Activated CD8-positive, alpha-beta T cell treated with anti-CD3 and anti-CD28 coated beads, Interleukin-2, amount 10 ng/mL, durations not matched to agents 7 days and 5 days (primary cell): ENCODE measurements around the gene NKAP. TPM values are rescaled to one million over a fixed set of nuclear protein-coding genes. Genes with fewer than 3 reads are reported as not detected.

Experiments used
- ATAC-seq: fragments of 150-1000 bp; cut with Tn5 transposase; one replicate; pipeline ENCODE4 v1.10.0; 2021; ENCODE audit warnings: moderate library complexity
- CTCF ChIA-PET: fragments of 350-600 bp; sonication (Branson Sonifier 250); formaldehyde crosslinking; loops from one replicate; lab custom pipeline; 2021; ENCODE audit warnings: antibody characterized with exemption; lab: Charles Lee
- POLR2A ChIA-PET: fragments of 350-600 bp; sonication (Branson Sonifier 250); formaldehyde crosslinking; loops from one replicate; lab custom pipeline; 2021; ENCODE audit warnings: antibody characterized with exemption; lab: Charles Lee
- DNase-seq: peaks from one replicate; pipeline ENCODE4 v3.0.0-alpha.2; 2020
- H3K27ac Mint-ChIP-seq: one replicate; pipeline ENCODE4 v1.8.0; 2021; ENCODE audit warnings: mild to moderate bottlenecking, mixed read lengths
- H3K27me3 Mint-ChIP-seq: one replicate; pipeline ENCODE4 v1.8.0; 2021; ENCODE audit warnings: low read depth, mixed read lengths
- H3K36me3 Mint-ChIP-seq: one replicate; pipeline ENCODE4 v1.8.0; 2021; ENCODE audit warnings: low read depth, mixed read lengths
- H3K4me1 Mint-ChIP-seq: one replicate; pipeline ENCODE4 v1.8.0; 2021; ENCODE audit warnings: low read depth, mixed read lengths
- H3K4me3 Mint-ChIP-seq: one replicate; pipeline ENCODE4 v1.8.0; 2021; ENCODE audit warnings: mild to moderate bottlenecking, mixed read lengths
- H3K9me3 Mint-ChIP-seq: one replicate; pipeline ENCODE4 v1.8.0; 2022; ENCODE audit warnings: mixed read lengths; ENCODE audit not compliant: insufficient read depth
- total RNA-seq, 2 experiments: library from RNA; stranded (reverse); gene quantifications; one replicate each; pipeline ENCODE4 v1.2.3, GENCODE V29; 2021

The NKAP gene
- total RNA-seq, 2 experiments from 2014 or later: 6.5 to 7.6 TPM

DNA sequence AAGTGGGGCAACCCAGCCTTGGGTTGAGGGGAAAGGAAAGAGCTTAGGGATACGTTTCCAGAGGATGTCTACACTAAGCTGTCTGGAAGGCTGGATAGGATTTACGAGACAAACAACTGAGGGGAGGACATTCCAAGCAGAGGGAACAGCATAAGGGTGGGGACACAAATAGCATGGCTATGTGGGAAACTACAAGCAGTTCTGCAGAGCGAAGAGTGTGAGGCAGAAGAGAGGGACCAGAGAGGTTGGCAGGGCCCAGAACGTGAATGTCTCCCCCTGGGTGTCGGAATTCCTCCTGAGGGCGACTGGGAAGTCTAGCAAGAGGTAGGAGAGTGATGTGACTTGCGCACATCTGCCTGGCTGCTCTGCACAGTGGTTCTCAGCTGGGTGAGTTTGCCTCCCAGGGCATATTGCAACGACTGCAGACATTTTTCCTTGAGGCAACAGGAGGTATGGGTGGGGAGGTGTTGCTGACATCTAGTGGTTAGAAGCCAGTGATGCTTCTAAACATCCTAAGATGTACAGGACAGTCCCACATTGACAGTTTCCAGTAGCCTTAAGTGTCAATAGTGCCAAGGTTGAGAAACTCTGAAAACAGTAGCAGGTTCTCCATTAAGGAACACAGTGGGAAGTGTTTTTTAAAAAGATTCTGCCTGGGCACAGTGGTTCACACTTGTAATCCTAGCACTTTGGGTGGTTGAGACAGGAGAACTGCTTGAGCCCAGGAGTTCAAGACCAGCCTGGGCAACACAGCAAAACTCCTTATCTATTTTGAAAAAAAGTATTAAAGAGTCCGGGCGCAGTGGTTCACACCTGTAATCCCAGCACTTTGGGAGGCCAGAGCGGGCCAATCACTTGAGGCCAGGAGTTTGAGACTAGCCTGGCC is 62.8 kb downstream of the NKAP start:
- DNase-seq (peak; percentile 56), ATAC-seq (peak; percentile 87)
- peaks cover 15% of the 10 kb centered on the region for H3K36me3 Mint-ChIP-seq
- no peaks in the 10 kb centered on the region for H3K27me3 Mint-ChIP-seq
- ChIA-PET POLR2A (no interaction called here), CTCF (interaction anchor here (0.7 to 0.8 kb wide), 3 partner anchors 9 to 89 kb away, joined by 3 to 4 read pairs (median 4); partner anchors contain the start of gene RPL39)
- peaks cover 23% of the 10 kb centered on the region for H3K4me1 Mint-ChIP-seq
- H3K27ac Mint-ChIP-seq: peak overlapping the region; percentile 21
- H3K4me3 Mint-ChIP-seq: no peak overlapping the region
- H3K9me3 Mint-ChIP-seq: no peaks in the 10 kb centered on the region

DNA sequence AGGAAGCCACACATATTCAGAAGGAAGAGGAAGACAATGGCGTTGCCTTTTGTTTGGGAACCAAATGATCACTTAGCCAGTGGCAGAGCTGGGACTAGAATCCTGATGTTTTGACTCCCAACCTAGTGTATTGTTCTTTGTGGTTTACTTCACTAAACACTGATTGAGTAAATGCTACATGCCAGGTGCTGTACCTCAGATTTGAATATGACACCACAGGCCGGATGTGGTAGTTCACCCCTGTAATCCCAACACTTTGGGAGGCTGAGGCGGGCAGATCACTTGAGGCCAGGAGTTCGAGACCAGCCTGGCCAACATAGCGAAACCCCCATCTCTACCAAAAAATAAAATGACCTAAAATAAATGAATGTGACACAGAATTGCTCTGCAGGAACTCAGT is 63.5 kb downstream of the NKAP start:
- peak overlapping the region; percentile 21 for H3K27ac Mint-ChIP-seq
- H3K9me3 Mint-ChIP-seq: no peaks in the 10 kb centered on the region
- ATAC-seq: no peak
- no peak overlapping the region for H3K4me3 Mint-ChIP-seq
- ChIA-PET CTCF (interaction anchor here (0.7 to 2.3 kb wide), 5 partner anchors 8 to 89 kb away, joined by 3 to 6 read pairs (median 4); partner anchors contain the start of genes RPL39 and UPF3B), POLR2A (interaction anchor here (0.8 kb wide), 1 partner anchor 85 kb away, joined by 3 read pairs; no protein-coding TSS in a partner anchor)
- DNase-seq: peak; percentile 29
- peaks cover 23% of the 10 kb centered on the region for H3K4me1 Mint-ChIP-seq
- H3K36me3 Mint-ChIP-seq: peaks cover 15% of the 10 kb centered on the region
- H3K27me3 Mint-ChIP-seq: no peaks in the 10 kb centered on the region

DNA sequence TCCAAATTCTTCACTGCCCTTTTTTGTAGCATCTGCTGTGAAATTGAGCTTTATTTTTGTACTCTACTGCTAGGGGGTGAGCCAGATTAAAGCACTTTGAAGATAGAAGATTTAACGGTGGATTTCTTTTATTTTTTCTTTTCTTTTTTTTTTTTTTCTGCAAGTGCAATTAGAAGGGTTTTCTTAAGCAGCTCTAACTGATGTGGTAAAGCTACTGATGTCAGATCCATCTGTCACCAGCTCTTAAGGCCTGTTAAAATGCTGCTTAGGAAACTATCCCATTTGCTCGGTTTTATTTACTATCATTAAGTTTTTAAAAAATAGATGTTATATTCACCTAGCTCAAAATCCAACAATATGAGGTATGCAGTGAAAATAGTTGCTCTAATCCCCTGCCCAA is 64.8 kb downstream of the NKAP start:
- no peaks in the 10 kb centered on the region for H3K27me3 Mint-ChIP-seq
- POLR2A ChIA-PET: interaction anchor here (0.7 to 1.1 kb wide), 2 partner anchors 8 to 87 kb away, joined by 3 to 5 read pairs; partner anchors contain the start of gene RPL39
- no peak for DNase-seq
- peaks cover 17% of the 10 kb centered on the region for H3K36me3 Mint-ChIP-seq
- H3K4me1 Mint-ChIP-seq: peaks cover 27% of the 10 kb centered on the region
- ATAC-seq: no peak
- H3K4me3 Mint-ChIP-seq: no peak overlapping the region
- H3K27ac Mint-ChIP-seq: peak overlapping the region; percentile 61
- H3K9me3 Mint-ChIP-seq: no peaks in the 10 kb centered on the region
- CTCF ChIA-PET: interaction anchor here (1.0 to 2.3 kb wide), 5 partner anchors 9 to 123 kb away, joined by 3 to 9 read pairs (median 4); partner anchors contain the start of genes RPL39 and UPF3B

DNA sequence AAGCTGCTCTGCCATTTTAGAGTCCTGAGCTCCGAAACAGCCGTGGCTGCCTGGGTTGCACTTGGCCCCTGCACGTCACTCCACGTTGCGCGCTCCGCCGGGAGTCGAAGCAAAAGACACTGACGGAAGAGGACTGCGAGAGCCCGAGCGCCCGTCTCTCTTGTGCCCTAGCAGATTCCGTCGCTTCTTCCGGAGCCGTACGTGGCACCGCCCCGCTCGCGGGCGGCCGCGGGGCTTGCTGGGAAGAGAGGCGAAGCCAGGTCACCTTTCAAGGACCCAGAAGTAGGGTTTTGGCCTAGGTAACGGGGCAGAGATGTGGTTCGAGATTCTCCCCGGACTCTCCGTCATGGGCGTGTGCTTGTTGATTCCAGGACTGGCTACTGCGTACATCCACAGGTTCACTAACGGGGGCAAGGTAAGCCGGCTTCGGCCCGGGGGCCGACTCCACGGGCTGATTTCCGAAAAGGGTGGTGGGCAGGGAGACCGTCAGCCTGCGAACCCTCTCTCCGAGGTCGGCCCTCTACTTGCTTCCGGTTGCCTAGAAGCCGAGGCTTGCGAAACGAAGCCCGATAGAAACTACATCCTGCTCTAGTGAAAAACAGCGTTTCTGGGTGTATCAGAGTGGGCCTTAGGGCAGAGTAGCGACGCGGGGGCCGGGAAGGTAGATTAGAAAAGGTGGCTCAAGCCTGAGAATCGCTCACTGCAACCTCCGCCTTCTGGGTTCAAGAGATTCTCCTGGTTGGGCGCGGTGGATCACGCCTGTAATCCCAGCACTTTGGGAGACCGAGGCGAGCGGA is 71.8 kb downstream of the NKAP start, which contains the start of the genes NDUFA1 and RNF113A:
Gene NDUFA1 (plus strand): TSS at position 234 of the 797 bp plus-strand sequence. CDS start 80 bp downstream, at position 314.
Gene RNF113A (minus strand): TSS at position 135 of the 797 bp plus-strand sequence. CDS start 120 bp downstream, at position 15.
- H3K36me3 Mint-ChIP-seq: peaks cover 20% of the 10 kb centered on the region
- H3K9me3 Mint-ChIP-seq: no peaks in the 10 kb centered on the region
- H3K27ac Mint-ChIP-seq: peak within 1 kb of the TSS; percentile 100
- DNase-seq (peak; percentile 89), ATAC-seq (peak; percentile 93)
- no peaks in the 10 kb centered on the region for H3K27me3 Mint-ChIP-seq
- ChIA-PET POLR2A (interaction anchor here (0.6 to 2.5 kb wide), 12 partner anchors 10 to 674 kb away, joined by 3 to 27 read pairs (median 4); partner anchors contain the start of genes NKRF, RPL39, SEPTIN6 and SOWAHD), CTCF (interaction anchor here (1.5 to 2.2 kb wide), 2 partner anchors 19 to 81 kb away, joined by 8 read pairs; partner anchors contain the start of genes RPL39 and UPF3B)
- H3K4me1 Mint-ChIP-seq: peaks cover 12% of the 10 kb centered on the region
- H3K4me3 Mint-ChIP-seq: peak within 1 kb of the TSS; percentile 98

DNA sequence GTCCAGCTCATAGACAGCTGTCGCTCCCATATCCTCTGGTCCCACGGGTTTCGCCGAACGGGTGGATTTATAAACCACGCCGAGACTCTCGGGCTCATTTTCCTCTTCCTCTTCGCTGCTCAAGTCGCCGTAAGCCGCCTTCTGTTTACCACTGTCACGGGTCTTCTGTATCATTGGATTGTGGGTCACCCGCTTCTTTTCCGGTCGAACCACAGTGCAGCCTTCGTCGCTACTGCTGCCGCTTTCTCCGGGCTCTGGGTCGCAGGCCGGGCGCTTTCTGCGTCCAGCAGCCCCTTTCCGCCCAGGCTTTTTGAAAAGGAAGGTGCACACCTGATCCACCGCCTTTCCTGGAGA is 72.3 kb downstream of the NKAP start:
- H3K4me1 Mint-ChIP-seq: peaks cover 12% of the 10 kb centered on the region
- ATAC-seq: peak; percentile 56
- H3K36me3 Mint-ChIP-seq: peaks cover 20% of the 10 kb centered on the region
- peak overlapping the region; percentile 100 for H3K27ac Mint-ChIP-seq
- DNase-seq: no peak
- CTCF ChIA-PET: interaction anchor here (1.5 to 2.2 kb wide), 2 partner anchors 18 to 80 kb away, joined by 8 read pairs; partner anchors contain the start of genes RPL39 and UPF3B
- H3K9me3 Mint-ChIP-seq: no peaks in the 10 kb centered on the region
- POLR2A ChIA-PET: interaction anchor here (0.6 to 2.5 kb wide), 14 partner anchors 8 to 674 kb away, joined by 3 to 27 read pairs (median 4); partner anchors contain the start of genes NKRF, RPL39, SEPTIN6 and SOWAHD
- peak overlapping the region; percentile 98 for H3K4me3 Mint-ChIP-seq
- H3K27me3 Mint-ChIP-seq: no peaks in the 10 kb centered on the region

Other genes with a start within 250 kb of the NKAP start
- gene SOWAHD, start 185.2 kb downstream of the NKAP start, total RNA-seq: 1 to 10 TPM in 1 of 2 experiments, under 1 TPM in 1; 0.92 to 1.4 TPM
- gene RPL39, start 152.1 kb downstream of the NKAP start, total RNA-seq: 1,000 to 10,000 TPM; 1,775 to 1,899 TPM
- gene UPF3B, start 90.8 kb downstream of the NKAP start, total RNA-seq: 10 to 100 TPM; 10.3 to 10.9 TPM
- 10 to 100 TPM; 29.1 to 29.5 TPM for gene RNF113A, start 72.0 kb downstream of the NKAP start, total RNA-seq
- gene NDUFA1, start 71.9 kb downstream of the NKAP start, total RNA-seq: 100 to 1,000 TPM; 110 to 111 TPM
- not detected for gene AKAP14, start 47.9 kb downstream of the NKAP start, total RNA-seq
- not detected for gene RHOXF2B, start 133.9 kb upstream of the NKAP start, total RNA-seq
- not detected for gene RHOXF1, start 172.2 kb upstream of the NKAP start, total RNA-seq
- not detected for gene RHOXF2, start 214.9 kb upstream of the NKAP start, total RNA-seq